HG03342 (cell line): ENCODE data around the gene PRAF2.

Experiments
- ATAC-seq: cut with Tn5 transposase; IDR thresholded peaks from one replicate; pipeline ENCODE4 v1.9.1; 2021; ENCODE audit warnings: mild to moderate bottlenecking, moderate library complexity; ENCODE audit not compliant: unreplicated experiment

PRAF2 gene

GRCh38 chrX:49073601-49074575 lies at the start of gene PRAF2:
Gene PRAF2 (minus strand): TSS chrX:49074002. CDS start chrX:49073987, 15 bp downstream.
- peak; percentile 92 for ATAC-seq

GRCh38 chrX:49122499-49122898 lies 48.7 kb upstream of the PRAF2 start:
- ATAC-seq = no peak

- no peak for ATAC-seq
Observed at GRCh38 chrX:49120091-49120490, 46.3 kb upstream of the PRAF2 start.

- no peak for ATAC-seq
Observed at GRCh38 chrX:49117581-49117980, 43.8 kb upstream of the PRAF2 start.

GRCh38 chrX:49116716-49117115 lies 42.9 kb upstream of the PRAF2 start:
- ATAC-seq = no peak

- ATAC-seq = no peak
Observed at GRCh38 chrX:49116076-49116475, 42.3 kb upstream of the PRAF2 start.

GRCh38 chrX:49111791-49112190 lies 38.0 kb upstream of the PRAF2 start:
- no peak for ATAC-seq

GRCh38 chrX:49110417-49110816 lies 36.6 kb upstream of the PRAF2 start:
- ATAC-seq = no peak

- ATAC-seq = no peak
Observed at GRCh38 chrX:49108641-49109040, 34.8 kb upstream of the PRAF2 start.

- ATAC-seq = no peak
Observed at GRCh38 chrX:49106930-49107329, 33.1 kb upstream of the PRAF2 start.

- no peak for ATAC-seq
Observed at GRCh38 chrX:49106296-49106695, 32.5 kb upstream of the PRAF2 start.

- no peak for ATAC-seq
Observed at GRCh38 chrX:49103637-49104036, 29.8 kb upstream of the PRAF2 start.

GRCh38 chrX:49102190-49102589 lies 28.4 kb upstream of the PRAF2 start:
- no peak for ATAC-seq

- no peak for ATAC-seq
Observed at GRCh38 chrX:49101629-49101984, 27.8 kb upstream of the PRAF2 start.

- ATAC-seq = peak; percentile 93
Observed at GRCh38 chrX:49100704-49101628, 27.2 kb upstream of the PRAF2 start.

- no peak for ATAC-seq
Observed at GRCh38 chrX:49096419-49096818, 22.6 kb upstream of the PRAF2 start.

GRCh38 chrX:49089553-49089952 lies 15.8 kb upstream of the PRAF2 start:
- no peak for ATAC-seq

GRCh38 chrX:49082271-49082871 lies 8.6 kb upstream of the PRAF2 start:
- ATAC-seq = no peak

GRCh38 chrX:49079489-49080428 lies 6.0 kb upstream of the PRAF2 start, which contains the start of gene WDR45:
Gene WDR45 (minus strand): TSS chrX:49079887. CDS start chrX:49078095, 1,792 bp downstream.
- peak; percentile 70 for ATAC-seq

- ATAC-seq = no peak
Observed at GRCh38 chrX:49077941-49078340, 4.1 kb upstream of the PRAF2 start.
